HFFc6 (cell line): ENCODE results near the gene SEMA3A. TPM values are rescaled to one million over a fixed set of nuclear protein-coding genes. Genes with fewer than 3 reads are reported as not detected.

Source experiments
- DNase-seq: peaks from one replicate; pipeline ENCODE4 v3.0.0-alpha.2; 2018
- H3K27ac Mint-ChIP-seq: 2 replicates; pipeline ENCODE4 v1.8.0; 2020; ENCODE audit warnings: mild to moderate bottlenecking, mixed read lengths
- H3K27me3 Mint-ChIP-seq: 2 replicates; pipeline ENCODE4 v1.8.0; 2021; ENCODE audit warnings: mild to moderate bottlenecking, moderate library complexity, mixed read lengths; ENCODE audit not compliant: insufficient read depth
- H3K36me3 Mint-ChIP-seq: 2 replicates; pipeline ENCODE4 v1.8.0; 2021; ENCODE audit warnings: low read depth, mixed read lengths
- H3K4me1 Mint-ChIP-seq: 2 replicates; pipeline ENCODE4 v1.8.0; 2020; ENCODE audit warnings: low read depth, mixed read lengths
- H3K4me3 Mint-ChIP-seq: 2 replicates; pipeline ENCODE4 v1.8.0; 2020; ENCODE audit warnings: mild to moderate bottlenecking, moderate library complexity, mixed read lengths
- H3K9me3 Mint-ChIP-seq: 2 replicates; pipeline ENCODE4 v1.8.0; 2020; ENCODE audit warnings: mild to moderate bottlenecking, mixed read lengths
- total RNA-seq, 6 experiments: library from RNA; stranded (reverse); fragmentation: NEBNext Ultra II Directional; extraction: Animal tissue kit (Norgen Biotek cat#: 25700); gene quantifications; 2 replicates in 1 of 6; 3 replicates in 5 of 6; pipeline ENCODE4 v1.2.3, GENCODE V29; 2021
- TF ChIP-seq, protein P1 (sequence below): fragments of 200-600 bp; sonication (generic); IDR thresholded peaks from 2 replicates; pipeline ENCODE4 v1.5.0; 2021; ENCODE audit warnings: antibody characterized with exemption, mild to moderate bottlenecking

Gene SEMA3A
- total RNA-seq, 6 experiments from 2014 or later = 56.9 to 86.2 (median 74.4) TPM

DNA sequence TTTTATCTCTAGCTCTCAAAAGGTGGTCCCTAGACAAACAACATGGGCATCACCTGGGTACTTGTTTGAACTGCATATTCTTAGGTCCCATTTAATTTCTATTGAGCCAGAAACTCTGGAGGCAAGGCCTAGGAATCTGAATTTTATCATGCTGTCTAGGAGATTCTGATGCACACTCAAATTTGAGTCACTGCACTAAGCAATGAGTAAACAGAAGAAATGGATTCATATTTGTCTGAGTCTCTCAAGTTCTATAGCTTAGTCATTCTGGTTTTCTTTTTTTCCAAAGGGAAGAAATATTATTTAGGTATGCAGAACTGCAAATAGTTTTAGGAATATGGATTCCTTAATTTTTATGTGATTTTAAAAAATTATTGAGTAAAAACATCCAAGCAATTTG is 185.5 kb downstream of the SEMA3A start:
- Mint-ChIP-seq H3K9me3 (no peaks in the 10 kb centered on the region), H3K27me3 (no peaks in the 10 kb centered on the region), H3K36me3 (peaks cover 6% of the 10 kb centered on the region; the same call in 1 of the 2 replicates), H3K27ac (no peak overlapping the region), H3K4me1 (peaks cover 14% of the 10 kb centered on the region), H3K4me3 (no peak overlapping the region)
- TF ChIP-seq, protein P1, sequence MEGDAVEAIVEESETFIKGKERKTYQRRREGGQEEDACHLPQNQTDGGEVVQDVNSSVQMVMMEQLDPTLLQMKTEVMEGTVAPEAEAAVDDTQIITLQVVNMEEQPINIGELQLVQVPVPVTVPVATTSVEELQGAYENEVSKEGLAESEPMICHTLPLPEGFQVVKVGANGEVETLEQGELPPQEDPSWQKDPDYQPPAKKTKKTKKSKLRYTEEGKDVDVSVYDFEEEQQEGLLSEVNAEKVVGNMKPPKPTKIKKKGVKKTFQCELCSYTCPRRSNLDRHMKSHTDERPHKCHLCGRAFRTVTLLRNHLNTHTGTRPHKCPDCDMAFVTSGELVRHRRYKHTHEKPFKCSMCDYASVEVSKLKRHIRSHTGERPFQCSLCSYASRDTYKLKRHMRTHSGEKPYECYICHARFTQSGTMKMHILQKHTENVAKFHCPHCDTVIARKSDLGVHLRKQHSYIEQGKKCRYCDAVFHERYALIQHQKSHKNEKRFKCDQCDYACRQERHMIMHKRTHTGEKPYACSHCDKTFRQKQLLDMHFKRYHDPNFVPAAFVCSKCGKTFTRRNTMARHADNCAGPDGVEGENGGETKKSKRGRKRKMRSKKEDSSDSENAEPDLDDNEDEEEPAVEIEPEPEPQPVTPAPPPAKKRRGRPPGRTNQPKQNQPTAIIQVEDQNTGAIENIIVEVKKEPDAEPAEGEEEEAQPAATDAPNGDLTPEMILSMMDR = no peak
- DNase-seq = no peak

DNA sequence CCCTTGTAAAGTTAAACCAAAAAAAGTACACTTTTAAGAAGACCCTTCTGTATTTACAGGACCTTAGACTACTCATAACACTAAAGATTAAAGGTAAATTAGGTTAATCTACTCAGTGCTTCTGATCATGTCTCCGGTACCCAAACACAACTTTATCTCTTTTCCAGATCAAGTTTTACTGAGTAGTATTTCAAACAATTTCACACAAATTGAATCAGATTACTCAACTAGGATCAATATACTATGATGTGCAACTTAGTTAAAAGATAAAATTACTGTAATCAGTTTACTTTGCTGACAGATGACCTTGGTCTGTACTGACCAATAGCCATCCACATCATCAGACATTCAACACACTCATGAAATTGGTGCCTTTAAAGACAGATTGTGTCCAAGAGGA is 191.4 kb downstream of the SEMA3A start:
- H3K27ac Mint-ChIP-seq = no peak overlapping the region
- DNase-seq = no peak
- no peaks in the 10 kb centered on the region for H3K27me3 Mint-ChIP-seq
- TF ChIP-seq, protein P1 = no peak
- H3K4me1 Mint-ChIP-seq = peaks cover 9% of the 10 kb centered on the region; the same call in 1 of the 2 replicates
- no peak overlapping the region for H3K4me3 Mint-ChIP-seq
- H3K9me3 Mint-ChIP-seq = no peaks in the 10 kb centered on the region
- peaks cover 10% of the 10 kb centered on the region for H3K36me3 Mint-ChIP-seq

DNA sequence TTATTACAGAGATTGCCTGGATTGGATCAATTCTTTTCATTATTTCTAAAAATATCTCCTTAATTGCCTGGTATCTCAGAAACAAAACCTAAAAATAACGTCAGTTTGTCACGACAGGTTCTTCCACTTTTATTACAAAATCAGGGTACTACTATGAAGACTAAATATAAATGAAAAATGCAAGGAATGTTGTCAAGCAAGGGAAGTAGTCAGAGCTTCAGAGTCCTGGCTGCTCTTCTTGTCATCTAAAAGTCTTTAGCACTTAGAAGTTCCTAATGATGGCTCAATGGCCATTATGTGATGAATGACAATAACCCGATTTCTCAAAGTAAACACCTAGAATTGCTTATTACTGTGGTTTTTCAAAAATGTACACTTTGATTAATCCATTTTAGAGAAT is 192.2 kb downstream of the SEMA3A start:
- TF ChIP-seq, protein P1 = no peak
- no peaks in the 10 kb centered on the region for H3K9me3 Mint-ChIP-seq

DNA sequence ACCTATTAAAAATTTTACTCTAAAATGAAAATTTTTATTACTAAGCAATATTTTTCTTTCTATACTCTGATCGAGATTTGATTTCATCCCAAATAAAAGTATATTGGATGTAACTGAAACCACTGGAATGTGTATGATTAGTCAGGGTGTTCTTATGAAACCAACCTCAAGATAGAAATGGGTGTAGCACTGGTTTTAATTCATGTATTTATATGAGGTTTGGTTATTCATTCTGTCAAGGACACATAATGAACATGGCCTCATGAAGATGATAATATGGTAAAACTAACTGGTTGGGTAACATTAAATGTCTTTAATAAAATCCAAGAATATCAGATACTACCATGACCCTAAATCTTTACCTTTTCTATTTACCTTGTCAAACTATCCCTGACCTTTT is 197.7 kb downstream of the SEMA3A start:
- peaks cover 1% of the 10 kb centered on the region for H3K4me1 Mint-ChIP-seq
- no peak overlapping the region for H3K27ac Mint-ChIP-seq
- peaks cover 11% of the 10 kb centered on the region for H3K36me3 Mint-ChIP-seq
- no peak for DNase-seq
- no peaks in the 10 kb centered on the region; the same call in 1 of the 2 replicates for H3K27me3 Mint-ChIP-seq
- TF ChIP-seq, protein P1 = no peak
- no peak overlapping the region for H3K4me3 Mint-ChIP-seq
- H3K9me3 Mint-ChIP-seq = 0 out of 2 replicates have a peak, but pooled peaks cover 4% of the 10 kb centered on the region

More for the DNA sequence above, 192.2 kb downstream of the SEMA3A start:
- H3K27me3 Mint-ChIP-seq = no peaks in the 10 kb centered on the region
- DNase-seq = no peak
- H3K4me1 Mint-ChIP-seq = peaks cover 9% of the 10 kb centered on the region; the same call in 1 of the 2 replicates
- no peak overlapping the region for H3K27ac Mint-ChIP-seq
- H3K36me3 Mint-ChIP-seq = peaks cover 10% of the 10 kb centered on the region
- no peak overlapping the region for H3K4me3 Mint-ChIP-seq

DNA sequence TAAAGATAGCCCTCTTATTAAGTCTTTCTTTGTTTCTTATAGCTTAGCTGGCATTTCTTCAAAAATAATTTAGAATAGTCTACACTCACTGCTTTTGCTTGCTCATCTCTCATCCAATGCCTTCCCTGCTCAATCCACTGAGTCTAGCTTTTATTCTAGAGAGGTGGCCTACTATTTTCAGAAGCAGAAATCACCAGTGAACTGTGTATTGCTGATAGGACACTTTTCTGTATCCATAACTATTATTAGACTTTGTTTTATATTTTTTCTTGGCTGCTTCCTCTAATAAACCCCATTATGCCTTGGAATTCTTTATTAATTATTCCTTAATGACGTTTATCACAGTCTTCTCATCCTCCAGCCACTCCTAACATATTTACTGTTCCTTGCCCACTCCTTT is 206.8 kb downstream of the SEMA3A start:
- TF ChIP-seq, protein P1 = no peak
- no peaks in the 10 kb centered on the region for H3K9me3 Mint-ChIP-seq
- no peaks in the 10 kb centered on the region for H3K27me3 Mint-ChIP-seq
- H3K4me1 Mint-ChIP-seq = no peaks in the 10 kb centered on the region
- no peak for DNase-seq
- no peak overlapping the region for H3K27ac Mint-ChIP-seq
- no peaks in the 10 kb centered on the region; the same call in 1 of the 2 replicates for H3K36me3 Mint-ChIP-seq
- no peak overlapping the region for H3K4me3 Mint-ChIP-seq

DNA sequence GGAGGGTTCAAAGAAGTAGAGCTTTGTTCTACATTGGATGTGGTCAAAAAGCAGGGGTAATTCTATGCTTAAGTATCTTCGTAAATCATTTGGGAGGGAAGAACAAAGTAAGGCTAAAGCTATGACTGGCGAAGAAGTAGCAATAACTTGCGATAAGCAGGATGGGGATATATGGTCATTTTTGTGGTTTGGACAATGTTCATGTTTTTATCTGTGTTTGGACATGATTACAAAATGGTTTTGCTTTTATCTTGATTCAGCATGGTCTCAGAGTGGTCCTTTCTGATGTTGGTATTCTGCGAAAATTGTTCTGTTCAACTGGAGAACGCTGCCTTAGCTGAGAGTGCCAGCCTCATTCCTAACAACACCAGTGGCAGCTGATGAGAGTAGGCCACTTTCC is 208.8 kb downstream of the SEMA3A start:
- H3K9me3 Mint-ChIP-seq = no peaks in the 10 kb centered on the region
- no peaks in the 10 kb centered on the region for H3K4me1 Mint-ChIP-seq
- no peak overlapping the region for H3K4me3 Mint-ChIP-seq
- DNase-seq = no peak
- H3K27ac Mint-ChIP-seq = no peak overlapping the region
- TF ChIP-seq, protein P1 = no peak
- H3K36me3 Mint-ChIP-seq = no peaks in the 10 kb centered on the region; the same call in 1 of the 2 replicates
- H3K27me3 Mint-ChIP-seq = no peaks in the 10 kb centered on the region
